CD4-positive, alpha-beta T cell treated with Interleukin-1 beta for 1 hour (primary cell): ENCODE measurements around the gene POU2F1.
A peak's percentile ranks its signal among the peaks of the same experiment; 100 is the strongest.

ENCODE experiments used
- DNase-seq, 2 donors: peaks; one replicate each; pipeline ENCODE4 v3.0.0-alpha.2; 2020 to 2022

Gene POU2F1

DNA sequence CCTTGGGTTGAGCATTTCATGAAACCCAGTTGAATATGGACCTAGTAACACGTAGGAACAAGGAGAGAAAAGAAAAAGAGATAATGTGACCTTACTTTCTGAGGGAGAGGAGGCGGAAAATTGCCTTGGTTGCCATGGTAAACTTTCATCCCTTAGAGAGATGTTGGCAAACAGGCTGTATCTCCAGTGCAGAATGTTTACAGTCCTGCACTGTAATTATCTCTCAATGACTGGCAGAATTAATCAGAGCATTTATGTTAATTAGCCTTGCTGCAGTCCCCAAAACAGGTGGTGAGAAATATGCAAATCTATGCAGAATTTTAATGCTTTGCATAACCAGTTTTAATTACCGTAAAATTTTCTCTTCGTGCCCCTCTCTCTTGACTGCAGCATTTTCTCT lies 150.3 kb downstream of the POU2F1 start:
- DNase-seq, result no peak

DNA sequence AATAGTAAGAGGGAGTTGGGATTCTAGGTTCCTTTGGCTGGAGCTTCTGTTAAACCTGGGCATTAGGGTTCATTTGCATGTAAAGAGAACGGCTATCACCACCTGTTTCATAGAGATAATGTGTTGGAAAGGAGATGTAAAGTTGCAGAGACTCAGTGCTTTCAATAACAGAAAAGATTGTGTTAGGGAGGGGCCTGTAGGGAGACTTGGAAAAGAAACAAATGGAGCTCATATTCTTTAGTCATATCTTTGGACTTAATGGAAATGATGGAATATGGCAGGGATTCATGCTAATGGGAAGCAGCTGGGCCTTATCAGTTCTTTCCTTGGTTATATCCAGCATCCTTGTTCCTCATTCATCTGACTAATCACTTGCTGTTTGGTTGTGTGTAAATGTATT lies 152.7 kb downstream of the POU2F1 start:
- DNase-seq, result no peak

DNA sequence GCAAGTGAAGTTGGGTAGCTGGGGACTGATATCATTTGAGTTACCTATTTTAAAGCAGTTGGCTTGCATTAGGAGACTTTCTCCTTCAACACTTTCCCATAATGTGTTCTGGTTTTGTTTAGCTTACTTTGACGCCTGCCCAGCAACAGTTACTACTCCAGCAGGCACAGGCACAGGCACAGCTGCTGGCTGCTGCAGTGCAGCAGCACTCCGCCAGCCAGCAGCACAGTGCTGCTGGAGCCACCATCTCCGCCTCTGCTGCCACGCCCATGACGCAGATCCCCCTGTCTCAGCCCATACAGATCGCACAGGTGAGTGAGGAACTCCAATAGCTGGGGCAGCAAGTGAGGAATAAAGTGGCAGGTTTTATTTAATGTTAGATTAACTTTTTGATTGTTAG lies 153.3 kb downstream of the POU2F1 start:
- no peak for DNase-seq

DNA sequence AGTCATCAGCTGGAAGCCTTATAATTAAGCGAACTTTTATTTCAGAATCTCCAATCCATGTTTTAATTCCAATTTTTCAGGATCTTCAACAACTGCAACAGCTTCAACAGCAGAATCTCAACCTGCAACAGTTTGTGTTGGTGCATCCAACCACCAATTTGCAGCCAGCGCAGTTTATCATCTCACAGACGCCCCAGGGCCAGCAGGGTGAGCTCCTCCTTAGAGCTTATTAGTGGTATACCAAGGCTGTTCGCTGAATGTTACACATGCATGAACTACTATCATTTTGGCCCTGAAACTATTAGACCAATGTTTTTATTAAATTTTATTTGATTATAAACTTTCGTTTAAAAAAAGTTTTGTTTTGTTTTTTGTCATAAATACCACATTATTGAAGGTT lies 155.3 kb downstream of the POU2F1 start:
- no peak for DNase-seq

DNA sequence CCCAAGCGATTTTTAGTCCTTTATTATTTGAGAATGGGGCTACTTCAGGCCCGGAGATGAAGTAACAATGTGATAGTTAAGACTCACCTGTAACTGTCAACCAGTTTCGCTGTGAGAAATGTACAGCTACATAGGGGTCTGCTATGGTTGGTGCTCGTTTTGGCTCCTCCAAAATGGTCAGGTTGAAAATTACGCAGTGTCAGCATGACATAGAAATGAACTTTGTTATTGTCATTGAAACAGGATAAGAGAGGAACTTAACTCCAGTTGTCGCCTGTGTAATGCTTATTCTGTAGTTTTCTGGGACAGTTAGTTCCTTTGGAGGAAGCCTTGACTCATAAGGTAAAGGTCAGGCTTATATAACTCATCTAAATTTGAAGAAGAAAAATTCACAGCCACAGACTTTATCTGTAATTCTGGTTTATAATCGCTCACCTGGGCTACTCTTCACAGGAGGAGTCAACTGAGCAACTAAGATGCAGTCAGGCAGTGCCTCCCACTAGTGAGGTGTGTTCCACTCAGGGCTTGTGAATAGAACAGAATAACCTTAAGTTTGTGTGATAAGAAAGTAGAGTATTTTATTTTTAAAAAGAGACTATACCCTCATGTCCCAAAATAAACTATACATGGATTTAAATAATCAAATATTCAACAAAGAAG lies 166.7 kb downstream of the POU2F1 start:
- DNase-seq, result no peak

DNA sequence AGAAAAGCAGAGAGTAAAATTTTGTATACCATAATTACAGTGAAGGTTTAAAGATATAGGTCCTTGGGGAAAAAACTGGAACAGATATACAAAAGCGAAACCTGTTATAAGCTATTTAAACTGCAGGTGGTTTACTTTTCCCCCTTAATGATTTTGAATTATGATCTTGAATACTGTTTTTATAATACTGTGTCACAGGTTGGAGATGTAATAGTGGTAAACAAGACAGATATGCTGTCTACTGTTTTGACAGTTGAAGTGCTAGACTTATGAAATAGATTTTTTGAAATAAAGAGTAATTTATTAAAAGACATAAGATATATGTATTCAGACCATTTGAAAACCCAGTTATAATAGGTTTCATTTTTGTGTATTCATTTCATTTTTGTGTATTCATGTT lies 168.3 kb downstream of the POU2F1 start:
- no peak for DNase-seq

DNA sequence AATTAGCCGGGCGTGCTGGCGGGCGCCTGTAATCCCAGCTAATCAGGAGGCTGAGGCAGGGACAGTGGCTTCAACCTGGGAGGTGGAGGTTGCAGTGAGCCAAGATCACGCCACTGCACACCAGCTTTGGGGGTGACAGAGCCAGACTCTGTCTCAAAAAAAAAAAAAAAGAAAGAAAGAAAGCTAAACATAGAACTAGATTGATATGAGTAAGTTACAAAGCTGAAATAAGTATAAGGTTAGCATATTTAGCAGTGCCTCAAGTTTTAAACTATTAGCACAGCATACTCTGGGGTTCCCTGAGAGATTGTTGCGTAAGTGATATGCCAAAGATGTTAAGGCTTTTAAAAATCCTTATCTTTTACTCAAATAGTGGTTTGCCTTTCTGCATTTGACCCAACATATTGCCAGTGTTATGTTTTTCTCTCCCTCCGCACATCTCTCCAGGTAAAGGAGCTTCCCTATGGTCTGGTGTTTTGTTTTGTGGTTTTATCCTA lies 171.6 kb downstream of the POU2F1 start:
- no peak for DNase-seq

DNA sequence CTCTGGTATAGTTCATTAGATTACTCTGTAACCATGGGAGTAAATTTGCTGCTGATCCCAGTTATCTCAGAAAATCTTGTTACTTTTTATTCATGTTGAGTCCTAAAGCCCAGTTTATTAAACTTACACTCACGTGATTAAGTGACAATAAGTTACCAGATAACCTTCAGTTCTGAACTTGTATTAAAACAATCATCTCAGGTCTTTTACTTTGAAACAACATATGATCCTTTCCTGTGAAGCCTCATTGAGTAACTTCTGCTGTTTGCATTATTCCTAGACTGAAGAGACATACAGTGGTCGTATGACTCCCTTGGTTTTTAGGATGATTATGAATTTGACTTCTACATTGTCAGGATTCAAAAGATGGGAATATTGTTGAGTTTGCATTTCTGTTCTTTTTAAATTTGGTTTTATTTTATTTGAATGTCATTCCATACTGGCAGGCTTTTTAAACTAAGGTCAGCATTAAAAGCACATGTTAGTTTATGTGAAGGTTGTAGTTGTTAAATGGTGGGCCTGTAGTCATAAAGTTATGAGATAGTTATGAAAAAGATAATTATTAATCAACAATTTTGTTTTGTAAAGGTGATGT lies 179.8 kb downstream of the POU2F1 start:
- no peak for DNase-seq

DNA sequence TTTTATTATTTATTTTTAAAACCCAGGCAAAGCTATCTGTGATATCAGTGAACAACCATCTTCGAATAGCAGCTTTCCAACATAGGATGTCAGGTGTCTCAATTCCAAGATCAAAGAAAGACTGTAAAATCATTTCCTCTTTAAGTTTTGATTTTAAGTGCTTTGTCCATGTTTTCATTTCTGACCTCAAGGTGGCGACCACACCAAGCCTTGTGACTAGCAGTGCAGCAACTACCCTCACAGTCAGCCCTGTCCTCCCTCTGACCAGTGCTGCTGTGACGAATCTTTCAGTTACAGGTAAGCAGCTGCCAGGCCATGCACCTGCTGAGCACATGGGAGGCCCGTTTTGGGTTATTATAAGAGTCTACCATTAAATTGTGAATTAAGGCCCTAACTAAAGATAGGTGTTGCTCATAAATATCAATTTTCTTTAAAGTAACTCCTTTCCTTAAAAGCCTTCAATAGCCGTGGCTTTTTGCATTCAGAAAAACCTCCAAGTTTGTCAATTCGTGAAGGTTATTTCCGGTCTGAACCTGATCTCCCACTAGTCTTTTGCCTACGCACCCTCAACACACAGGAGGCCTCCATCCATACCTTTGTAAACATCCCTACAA lies 180.7 kb downstream of the POU2F1 start:
- peak; percentile 64 to 65 for DNase-seq

DNA sequence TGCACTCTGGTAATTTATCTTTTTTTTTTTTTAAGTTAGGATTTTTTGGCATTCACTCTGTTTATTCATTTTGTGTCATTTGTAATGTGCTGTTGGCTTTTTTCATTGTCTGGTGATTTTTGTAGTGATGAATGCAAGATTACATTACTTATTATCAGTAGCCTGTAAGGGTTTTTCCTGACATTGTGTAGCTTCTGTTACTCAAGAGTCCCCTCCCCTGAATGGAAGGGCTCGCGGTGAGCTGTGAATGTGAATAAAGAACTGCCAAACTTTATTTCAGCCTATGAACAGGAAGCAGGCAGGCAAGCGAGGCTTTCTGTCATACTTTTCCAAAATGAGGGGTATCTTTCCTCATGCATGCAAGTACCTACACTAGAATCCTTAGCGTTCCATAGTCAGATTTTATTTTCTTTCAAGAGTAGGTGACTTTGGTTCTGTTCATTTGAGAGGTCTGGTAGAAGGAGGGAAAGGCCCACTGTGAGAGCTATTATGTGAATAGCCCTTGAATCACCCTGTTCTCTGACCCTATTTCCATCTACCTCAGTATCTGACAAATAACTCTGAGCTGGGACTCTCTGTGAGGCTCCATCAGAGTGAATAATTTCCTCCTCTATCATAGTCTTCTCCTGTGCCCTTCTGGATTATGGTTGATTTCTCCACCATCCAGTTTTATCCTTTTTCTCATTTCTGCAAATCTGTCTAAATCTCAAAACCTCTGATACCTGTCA lies 183.6 kb downstream of the POU2F1 start:
- no peak for DNase-seq

DNA sequence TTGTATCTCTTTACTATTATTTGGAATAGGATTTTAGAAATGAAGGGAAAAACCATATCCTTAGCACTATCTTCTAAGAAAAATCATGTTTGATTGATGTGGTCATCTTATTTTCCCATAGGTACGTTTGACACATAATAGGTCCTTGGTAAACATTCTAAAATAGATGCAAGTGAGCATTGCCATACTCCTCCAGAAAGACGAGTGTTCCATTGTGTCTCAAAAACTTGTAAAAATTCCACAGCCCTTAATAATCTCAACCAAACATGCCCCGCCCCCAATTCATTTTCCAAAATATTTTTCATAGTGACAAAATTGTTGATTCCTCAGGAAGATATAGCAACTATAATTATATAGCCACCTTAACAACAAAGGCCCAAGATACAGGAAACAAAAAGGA lies 184.2 kb downstream of the POU2F1 start:
- DNase-seq, result no peak

DNA sequence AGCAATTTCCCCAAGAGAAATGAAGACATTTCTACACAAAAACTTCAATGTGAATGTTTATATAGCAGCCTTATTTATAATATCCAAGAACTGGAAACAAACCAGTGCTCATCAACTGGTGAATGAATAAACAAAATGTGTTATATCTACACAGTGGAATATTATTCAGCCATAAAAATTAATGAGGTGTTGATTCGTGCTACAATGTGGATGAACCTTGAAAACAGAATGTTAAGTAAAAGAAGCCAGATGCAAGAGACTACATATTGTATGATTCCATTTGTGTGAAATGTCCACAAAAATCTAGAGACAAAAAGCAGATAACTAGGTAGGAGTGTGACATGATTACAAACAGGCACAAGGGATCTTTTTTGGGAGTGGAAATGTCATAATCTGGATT lies 187.7 kb downstream of the POU2F1 start:
- no peak for DNase-seq

DNA sequence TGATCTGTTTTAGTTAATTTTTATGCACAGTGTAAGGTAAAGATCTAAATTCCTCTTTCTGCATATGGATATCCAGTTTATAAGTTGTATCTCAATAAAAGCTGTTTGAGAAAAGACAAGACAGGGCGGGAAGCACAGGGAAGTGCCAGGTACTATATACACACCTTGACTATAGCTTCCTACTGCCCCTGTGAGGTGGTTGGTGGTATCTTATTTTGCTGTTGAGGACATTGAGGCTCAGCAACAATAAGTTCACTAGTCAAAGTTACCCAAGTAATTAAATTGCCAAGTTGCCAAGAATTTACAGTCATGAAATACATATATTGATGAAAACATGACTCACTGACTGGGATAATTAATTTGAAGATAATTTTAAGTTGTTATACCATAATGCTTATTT lies 188.5 kb downstream of the POU2F1 start:
- DNase-seq, result no peak

DNA sequence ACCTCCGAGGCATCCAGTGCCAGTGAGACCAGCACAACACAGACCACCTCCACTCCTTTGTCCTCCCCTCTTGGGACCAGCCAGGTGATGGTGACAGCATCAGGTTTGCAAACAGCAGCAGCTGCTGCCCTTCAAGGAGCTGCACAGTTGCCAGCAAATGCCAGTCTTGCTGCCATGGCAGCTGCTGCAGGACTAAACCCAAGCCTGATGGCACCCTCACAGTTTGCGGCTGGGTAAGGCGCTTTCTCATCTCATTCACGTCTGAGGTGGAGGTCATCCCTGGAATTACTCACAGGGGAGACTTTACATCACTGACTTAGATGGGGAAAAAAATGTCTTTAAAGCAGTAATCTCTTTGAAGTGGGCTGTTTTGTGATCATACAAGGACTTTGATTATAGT lies 191.4 kb downstream of the POU2F1 start:
- DNase-seq, result no peak

DNA sequence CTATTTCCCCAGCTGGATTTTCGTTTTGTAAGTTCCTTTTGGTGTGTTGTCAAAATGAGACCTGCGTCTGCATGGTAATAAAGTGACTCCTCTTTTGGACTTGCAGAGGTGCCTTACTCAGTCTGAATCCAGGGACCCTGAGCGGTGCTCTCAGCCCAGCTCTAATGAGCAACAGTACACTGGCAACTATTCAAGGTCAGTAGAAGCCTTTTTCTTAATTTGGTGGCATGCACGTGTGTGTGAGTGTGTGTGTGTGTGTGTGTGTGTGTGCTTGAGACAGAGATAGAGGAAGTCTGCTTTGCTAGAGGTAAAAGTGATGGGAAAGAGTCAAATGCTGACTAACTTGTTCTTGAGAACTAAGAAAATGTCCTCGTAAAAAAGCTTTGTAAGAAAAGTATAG lies 192.2 kb downstream of the POU2F1 start:
- DNase-seq, result no peak

DNA sequence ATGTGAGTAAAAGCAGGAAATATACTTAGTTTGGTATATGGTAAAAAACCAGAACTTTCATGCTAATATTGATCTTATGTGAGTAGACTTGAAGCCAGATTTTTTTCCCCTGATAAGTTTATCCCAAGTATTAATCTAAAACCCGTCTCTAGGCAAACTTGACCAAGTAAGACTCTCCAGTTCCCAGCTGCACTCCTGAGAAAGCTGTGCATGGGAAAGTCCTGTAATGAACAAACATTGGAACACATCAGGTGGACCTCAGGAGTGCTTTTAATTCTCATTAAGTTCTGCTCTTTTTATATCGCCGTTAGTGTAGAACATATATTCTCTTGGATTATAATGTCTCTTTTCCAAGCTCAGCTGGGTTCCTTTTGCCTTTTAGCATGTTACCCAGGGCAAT lies 192.6 kb downstream of the POU2F1 start:
- no peak for DNase-seq

DNA sequence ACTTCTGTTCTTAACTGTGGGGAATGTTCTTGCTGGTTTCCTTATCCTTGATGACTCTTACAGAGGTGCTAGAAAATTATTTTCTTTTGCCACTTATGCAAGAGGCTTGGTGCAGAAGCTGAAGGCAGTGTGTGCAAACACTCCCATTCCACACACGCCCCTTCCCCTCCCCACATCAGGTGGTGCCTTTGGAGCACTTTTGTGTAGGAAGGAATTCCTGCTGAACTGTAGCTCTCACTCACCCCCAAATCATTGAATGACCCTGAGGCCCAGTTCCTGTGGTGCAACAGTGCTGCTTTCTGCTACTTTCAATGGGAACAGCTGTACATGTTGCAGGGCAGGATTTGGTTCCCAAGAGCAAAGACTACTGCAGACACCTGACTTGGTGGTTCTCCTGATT lies 195.8 kb downstream of the POU2F1 start:
- DNase-seq, result no peak

DNA sequence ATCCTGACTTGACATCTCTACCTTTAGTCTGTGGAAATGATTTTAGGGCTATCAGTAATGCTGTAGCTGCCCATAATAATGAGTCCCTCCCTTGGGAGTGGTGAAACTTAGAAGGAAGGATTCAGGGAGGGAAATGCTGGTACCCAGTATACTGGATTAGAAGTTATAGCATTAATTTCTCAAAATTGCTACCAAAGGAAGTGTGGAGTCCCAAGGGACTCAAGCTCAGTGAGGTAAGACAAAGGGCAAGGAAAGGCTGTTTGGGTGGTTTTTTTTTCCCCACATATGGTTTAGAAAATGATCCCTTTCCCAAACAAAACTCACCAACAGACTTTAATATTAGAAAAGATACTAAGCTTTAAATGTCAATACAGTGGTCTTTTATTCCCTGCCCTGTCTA lies 197.7 kb downstream of the POU2F1 start:
- DNase-seq, result no peak

DNA sequence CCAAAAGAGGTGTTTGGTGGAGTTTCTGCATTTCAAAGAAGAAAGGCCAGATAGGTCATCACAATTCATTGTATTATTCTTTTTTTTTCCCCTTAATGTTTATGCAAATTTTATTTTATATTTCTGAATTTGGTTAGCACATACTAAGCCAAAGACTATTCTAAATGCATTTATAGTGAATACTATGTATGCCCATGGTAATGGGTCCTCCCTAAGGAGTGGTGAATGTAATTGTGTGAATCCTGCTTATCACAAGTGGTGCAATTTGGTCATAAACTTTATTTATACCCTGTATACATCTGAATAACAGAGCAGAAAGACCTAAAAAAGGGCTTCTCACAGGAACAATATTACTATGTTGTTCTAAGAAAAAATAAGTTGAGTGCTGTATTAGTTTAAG lies 198.6 kb downstream of the POU2F1 start:
- no peak for DNase-seq

DNA sequence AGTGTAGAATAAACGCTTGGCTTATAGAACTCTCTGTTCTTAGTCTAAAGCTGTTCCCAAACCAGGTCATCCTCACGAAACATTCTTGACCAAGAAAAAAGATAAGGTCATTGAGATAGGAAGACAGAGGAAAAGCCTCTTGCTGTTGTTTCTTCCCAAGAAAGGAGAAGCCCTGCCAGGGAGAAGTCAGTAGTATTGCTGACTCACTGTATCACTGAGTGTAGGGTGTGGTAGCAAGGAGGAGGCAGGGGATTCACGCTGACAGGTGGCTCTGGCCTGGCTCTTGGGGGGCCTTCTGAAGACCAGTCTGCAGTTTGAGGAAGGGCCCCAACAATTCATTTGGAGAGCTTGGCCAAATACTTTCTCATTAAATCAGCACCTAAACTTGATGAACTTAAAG lies 199.8 kb downstream of the POU2F1 start:
- DNase-seq, result no peak

DNA sequence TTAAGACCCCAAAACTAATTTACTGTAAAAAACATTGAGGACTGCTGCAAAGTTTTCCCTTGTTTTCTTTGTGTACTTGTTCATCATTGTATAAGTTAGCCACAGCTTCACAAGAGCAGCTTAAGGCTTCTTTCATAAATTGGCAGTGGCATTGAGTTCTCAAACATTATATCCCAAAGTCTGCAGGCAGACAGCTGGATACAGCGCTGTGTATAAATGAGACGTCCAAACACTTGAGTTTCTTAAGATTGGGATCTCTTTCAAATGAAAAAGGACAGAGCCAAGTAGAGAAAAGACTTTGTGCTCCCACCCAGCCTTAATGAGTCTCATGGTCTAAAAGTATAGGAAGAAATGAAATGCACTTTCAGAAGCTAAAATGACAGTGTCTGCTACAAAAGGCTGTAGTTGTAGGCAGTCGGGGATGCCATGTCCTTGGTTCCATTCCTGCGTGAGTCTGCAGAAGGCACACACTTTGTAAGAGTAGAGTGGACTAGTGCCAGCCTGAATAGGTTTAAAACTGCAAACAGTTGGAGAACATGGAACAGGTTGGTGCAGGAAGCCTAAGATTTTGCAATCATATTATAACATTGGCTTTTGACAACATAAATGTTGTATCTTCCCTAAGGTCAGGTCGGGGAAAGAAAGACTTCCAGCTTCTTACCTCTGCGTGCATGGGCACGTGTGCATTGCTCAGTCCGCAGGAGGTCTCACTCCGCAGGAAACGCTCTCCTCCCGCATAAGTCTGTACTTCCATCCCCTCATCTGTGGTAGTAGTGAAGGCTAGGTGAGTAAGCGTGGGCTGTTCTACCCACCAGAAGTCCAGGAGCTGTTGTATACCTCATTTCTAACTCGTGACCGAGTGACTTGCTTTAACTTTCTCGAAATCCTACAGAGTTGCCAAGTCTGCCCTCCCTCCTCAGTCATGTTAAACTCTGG lies 203.3 kb downstream of the POU2F1 start:
- DNase-seq, result no peak

DNA sequence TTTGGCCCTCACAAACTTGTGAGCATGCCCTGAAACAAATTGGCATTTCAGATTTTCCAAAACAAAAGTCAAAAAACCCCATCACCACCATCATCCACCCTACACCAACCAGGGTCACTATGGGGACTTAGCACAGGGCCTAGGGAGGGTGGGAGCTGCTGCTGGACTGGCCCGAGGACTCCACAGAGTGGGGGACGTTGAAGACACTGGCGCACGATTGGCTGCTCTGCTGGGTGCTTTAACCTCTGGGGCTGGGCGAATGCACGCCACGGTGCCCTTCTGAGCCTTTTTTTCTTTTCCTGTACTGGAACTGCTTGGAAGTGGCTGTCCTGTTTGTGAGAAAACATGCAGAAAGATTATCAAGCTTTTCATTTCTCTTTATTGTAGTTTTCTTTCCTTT lies 204.8 kb downstream of the POU2F1 start:
- no peak for DNase-seq

DNA sequence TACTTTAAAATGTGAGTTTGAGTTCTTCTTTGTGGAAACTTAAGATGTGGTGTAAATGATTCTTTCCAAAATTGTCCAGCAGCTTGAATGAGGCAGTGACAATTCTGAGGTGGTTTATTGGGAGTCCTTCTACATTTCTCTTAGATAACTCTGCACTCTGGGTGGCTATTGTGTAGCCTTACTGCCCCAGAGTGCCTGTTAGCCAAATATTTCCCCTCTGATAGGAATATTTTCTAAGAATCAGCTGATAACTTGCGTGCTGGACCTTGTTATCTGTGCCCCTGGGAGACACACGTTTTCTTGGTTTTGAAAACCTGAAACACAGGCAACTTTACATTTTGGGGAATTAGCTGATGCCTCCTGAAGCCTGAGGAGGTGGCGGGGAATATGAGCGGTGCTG lies 206.0 kb downstream of the POU2F1 start:
- DNase-seq, result no peak
